HCT116 (cell line): ENCODE results near the gene LRP1. TPM values are rescaled to one million over a fixed set of nuclear protein-coding genes. Genes with fewer than 3 reads are reported as not detected.

ENCODE experiments used
- ATAC-seq: fragments of 200-7000 bp; cut with Tn5 transposase; 2 replicates; pipeline ENCODE4 v1.9.1; 2020; ENCODE audit warnings: mild to moderate bottlenecking, moderate library complexity
- BruUV-seq: library from RNA; stranded (reverse); fragments of 400-500 nt; replicated peaks from 2 replicates; lab custom pipeline; 2021; lab: Mats Ljungman, UMichigan
- CTCF ChIA-PET: fragments of 300-600 bp; sonication (Branson Sonifier 250); formaldehyde crosslinking; loops from one replicate; lab custom pipeline; 2021; ENCODE audit warnings: antibody characterized with exemption; lab: Charles Lee
- POLR2A ChIA-PET: fragments of 300-600, 350-600 bp; sonication (Branson Sonifier 250); formaldehyde crosslinking; loops from one replicate; lab custom pipeline; 2021; ENCODE audit warnings: antibody characterized with exemption; lab: Charles Lee
- RAD21 ChIA-PET, 2 experiments: fragments of 300-600 bp; sonication (Branson Sonifier 250); formaldehyde crosslinking; loops; one replicate each; lab custom pipeline; 2023; ENCODE audit warnings: low total read pairs in 2 of 2; ENCODE audit not compliant: uncharacterized antibody in 2 of 2, unreplicated experiment in 2 of 2, low non-redundant PET in 1 of 2; lab: Charles Lee
- DNase-seq: peaks from one replicate; pipeline ENCODE4 v3.0.0-alpha.2; 2010; ENCODE audit warnings: low read depth, low spot score
- H2AFZ ChIP-seq: fragments of 200-600 bp; shearing (Covaris generic), sonication (generic); 2 replicates; pipeline ENCODE4 v1.6.1; 2017; ENCODE audit warnings: low read depth, mixed run types, mixed read lengths, antibody characterized with exemption, low read length; ENCODE audit not compliant: poor library complexity, severe bottlenecking
- H3K27ac ChIP-seq: 2 replicates; pipeline ENCODE4 v1.5.1; 2012; ENCODE audit warnings: low read depth, low read length
- H3K27me3 ChIP-seq: fragments of 200-600 bp; sonication (generic); 2 replicates; pipeline ENCODE4 v1.6.1; 2016; ENCODE audit warnings: mixed run types, low read length, mixed read lengths; ENCODE audit not compliant: insufficient read depth
- H3K36me3 ChIP-seq, 2 experiments: fragments of 200-500 bp in 1 of 2; fragments of 200-600 bp in 1 of 2; sonication (Bioruptor generic) in 1 of 2; sonication (generic) in 1 of 2; 2 replicates each; pipeline versions ENCODE4 v1.5.1 to v1.6.1; 2014 to 2016; ENCODE audit warnings: low read length in 2 of 2, inconsistent platforms in 1 of 2, mixed read lengths in 1 of 2, mixed run types in 1 of 2; ENCODE audit not compliant: insufficient read depth in 2 of 2, control insufficient read depth in 1 of 2
- H3K4me1 ChIP-seq, 2 experiments: fragments of 200-600 bp in 1 of 2; sonication (generic) in 1 of 2; 2 replicates each; pipeline versions ENCODE4 v1.5.1 to v1.6.1; 2012 to 2017; ENCODE audit warnings: low read length in 2 of 2, inconsistent platforms in 1 of 2, mild to moderate bottlenecking in 1 of 2, mixed read lengths in 1 of 2, mixed run types in 1 of 2, moderate library complexity in 1 of 2; ENCODE audit not compliant: insufficient read depth in 2 of 2, control insufficient read depth in 1 of 2
- H3K4me2 ChIP-seq: fragments of 200-600 bp; sonication (generic); 2 replicates; pipeline ENCODE4 v1.6.1; 2017; ENCODE audit warnings: mixed run types, low read length, mixed read lengths
- H3K4me3 ChIP-seq, 2 experiments: fragments of 200-600 bp in 1 of 2; sonication (generic) in 1 of 2; replicated peaks in 1 of 2; 2 replicates each; pipeline ENCODE4 v1.5.1; 2011 to 2016; ENCODE audit warnings: low read length in 2 of 2, control low read depth in 1 of 2, low read depth in 1 of 2, mild to moderate bottlenecking in 1 of 2, mixed read lengths in 1 of 2, mixed run types in 1 of 2
- H3K79me2 ChIP-seq: fragments of 200-600 bp; sonication (generic); 2 replicates; pipeline ENCODE4 v1.6.1; 2017; ENCODE audit warnings: mild to moderate bottlenecking, mixed run types, low read length, moderate library complexity, mixed read lengths; ENCODE audit not compliant: insufficient read depth
- H3K9ac ChIP-seq: fragments of 200-600 bp; sonication (generic); 2 replicates; pipeline ENCODE4 v1.6.1; 2016; ENCODE audit warnings: low read length, mixed read lengths
- H3K9me2 ChIP-seq: fragments of 200-600 bp; sonication (generic), shearing (Covaris generic); 2 replicates; pipeline ENCODE4 v1.6.1; 2017; ENCODE audit warnings: mixed run types, mild to moderate bottlenecking, moderate library complexity; ENCODE audit not compliant: insufficient read depth
- H3K9me3 ChIP-seq, 2 experiments: fragments of 200-500 bp in 1 of 2; fragments of 200-600 bp in 1 of 2; sonication (Bioruptor generic) in 1 of 2; sonication (generic) in 1 of 2; 2 replicates each; pipeline ENCODE4 v1.6.1; 2014 to 2017; ENCODE audit warnings: low read length in 2 of 2, mixed read lengths in 2 of 2, inconsistent platforms in 1 of 2, low read depth in 1 of 2, mild to moderate bottlenecking in 1 of 2, mixed run types in 1 of 2, moderate library complexity in 1 of 2; ENCODE audit not compliant: control insufficient read depth in 1 of 2, insufficient read depth in 1 of 2
- H4K20me1 ChIP-seq: fragments of 200-600 bp; sonication (generic), shearing (Covaris generic); 2 replicates; pipeline ENCODE4 v1.6.1; 2017; ENCODE audit warnings: mixed run types, mild to moderate bottlenecking, moderate library complexity; ENCODE audit not compliant: insufficient read depth
- CEBPB ChIP-seq: IDR thresholded peaks from 2 replicates; pipeline ENCODE4 v1.6.1; 2012; ENCODE audit warnings: low read depth
- CTCF ChIP-seq, 3 experiments: fragments of 200-600 bp in 1 of 3; sonication (generic) in 1 of 3; IDR thresholded peaks in 2 of 3; conservative IDR thresholded peaks in 1 of 3; 2 replicates each; pipeline ENCODE4 v1.5.1; 2012 to 2017; ENCODE audit warnings: low read depth in 2 of 3, low read length in 2 of 3, antibody characterized with exemption in 1 of 3, borderline replicate concordance in 1 of 3, control low read depth in 1 of 3, mild to moderate bottlenecking in 1 of 3, mixed read lengths in 1 of 3, mixed run types in 1 of 3, moderate library complexity in 1 of 3; ENCODE audit not compliant: insufficient read depth in 1 of 3
- EGR1 ChIP-seq: IDR thresholded peaks from 2 replicates; pipeline ENCODE4 v1.6.1; 2012; ENCODE audit warnings: low read depth
- FOSL1 ChIP-seq: IDR thresholded peaks from 2 replicates; pipeline ENCODE4 v1.6.1; 2012; ENCODE audit warnings: low read depth
- JUND ChIP-seq: IDR thresholded peaks from 2 replicates; pipeline ENCODE4 v1.6.1; 2012
- POLR2A ChIP-seq: IDR thresholded peaks from 2 replicates; pipeline ENCODE4 v1.7.0; 2011; ENCODE audit warnings: borderline replicate concordance; ENCODE audit not compliant: insufficient read depth, insufficient read length; ENCODE audit errors: extremely low read depth
- POLR2AphosphoS5 ChIP-seq: IDR thresholded peaks from 2 replicates; pipeline ENCODE4 v1.6.1; 2011; ENCODE audit warnings: mild to moderate bottlenecking, low read depth, low read length, moderate library complexity
- SIN3A ChIP-seq: IDR thresholded peaks from 2 replicates; pipeline ENCODE4 v1.6.1; 2012; ENCODE audit warnings: low read depth
- SRF ChIP-seq: IDR thresholded peaks from 2 replicates; pipeline ENCODE4 v1.6.1; 2012; ENCODE audit warnings: low read depth
- ZBTB33 ChIP-seq: IDR thresholded peaks from 2 replicates; pipeline ENCODE4 v1.6.1; 2011; ENCODE audit warnings: mild to moderate bottlenecking, low read length, moderate library complexity; ENCODE audit not compliant: insufficient replicate concordance; ENCODE audit errors: extremely low read depth
- ZNF274 ChIP-seq: fragments of 200-500 bp; sonication (Bioruptor generic); IDR thresholded peaks from 2 replicates; pipeline ENCODE4 v1.6.1; 2014; ENCODE audit warnings: mild to moderate bottlenecking, low read depth, low read length, inconsistent platforms
- intact Hi-C: fragments of 100-400 bp; cut with micrococcal nuclease; formaldehyde crosslinking; loops from 2 replicates; pipeline ENCODE4 v1.10.0; 2022
- total RNA-seq: library from RNA; stranded (reverse); gene quantifications from one replicate; pipeline ENCODE4 v1.2.1, GENCODE V29; 2021; ENCODE audit not compliant: unreplicated experiment

LRP1 gene
- total RNA-seq, 1 experiment from 2014 or later = 12.0 TPM

GRCh38 chr12:57219205-57219992 is 91.1 kb downstream of the LRP1 start (continued):
- no peak for TF ChIP-seq CTCF (IDR thresholded peaks at IDR 0.05 in 2 of 3, conservative IDR thresholded peaks at IDR 0.05 in 1 of 3; ENCODE audit: borderline replicate concordance in 1 of 3, insufficient read depth in 1 of 3, low read depth in 2 of 3, low read length in 2 of 3)
- TF ChIP-seq POLR2A = no peak
- no peak for TF ChIP-seq EGR1
- no peak for TF ChIP-seq JUND
- no peak for TF ChIP-seq POLR2AphosphoS5
- TF ChIP-seq CEBPB = no peak
- TF ChIP-seq FOSL1 = no peak
- TF ChIP-seq SIN3A = no peak
- TF ChIP-seq, all 23 proteins: peak for 0

GRCh38 chr12:57219993-57220754 is 91.9 kb downstream of the LRP1 start:
- intact Hi-C loops = no loop called here
- Histone ChIP-seq H3K27ac (no peak overlapping the region), H3K79me2 (no peaks in the 10 kb centered on the region), H3K27me3 (no peaks in the 10 kb centered on the region), H3K4me1 (peaks cover 6 to 30% of the 10 kb centered on the region in 2 experiments; a peak in 3 of 4 replicates), H3K4me2 (no peak overlapping the region), H3K36me3 (no peaks in the 10 kb centered on the region), H3K9ac (no peak overlapping the region), H3K4me3 (no peak overlapping the region), H3K9me3 (no peaks in the 10 kb centered on the region), H2AFZ (no peak overlapping the region), H4K20me1 (no peaks in the 10 kb centered on the region), H3K9me2 (no peaks in the 10 kb centered on the region)
- ATAC-seq (no peak), DNase-seq (no peak)
- ChIA-PET CTCF (interaction anchor here (1.2 kb wide), 1 partner anchor 20 kb away, joined by 3 read pairs; no protein-coding TSS in a partner anchor), POLR2A (no interaction called here), RAD21 (no interaction called here)
- TF ChIP-seq ZNF274 (no peak), SRF (no peak), ZBTB33 (no peak), JUND (no peak)
- no TSS peak for BruUV-seq
